Testis (tissue), 3 donors: ENCODE measurements around the gene DYNLRB2. TPM values are rescaled to one million over a fixed set of nuclear protein-coding genes. Genes with fewer than 3 reads are reported as not detected.

Source experiments
- DNase-seq: peaks from one replicate; pipeline ENCODE4 v3.0.0-alpha.2; 2019
- H3K27ac ChIP-seq, 2 donors: fragments of 200-600 bp; sonication (generic); one replicate each; pipeline ENCODE4 v1.5.1; 2019
- H3K27me3 ChIP-seq: fragments of 200-600 bp; sonication (generic); one replicate; pipeline ENCODE4 v1.5.1; 2019
- H3K36me3 ChIP-seq: fragments of 200-600 bp; sonication (generic); one replicate; pipeline ENCODE4 v1.5.1; 2017; ENCODE audit warnings: low read depth; ENCODE audit errors: missing control alignments
- H3K4me1 ChIP-seq: fragments of 200-600 bp; sonication (generic); one replicate; pipeline ENCODE4 v1.5.1; 2019
- H3K4me3 ChIP-seq, 2 donors: fragments of 200-600 bp; sonication (generic); one replicate each; pipeline ENCODE4 v1.5.1; 2017 to 2019
- H3K9me3 ChIP-seq: fragments of 200-600 bp; sonication (generic); one replicate; pipeline ENCODE4 v1.5.1; 2017
- POLR2A ChIP-seq: fragments of 450-650 bp; IDR thresholded peaks from one replicate; pipeline ENCODE4 v1.6.1; 2017; ENCODE audit warnings: antibody characterized with exemption, mild to moderate bottlenecking, moderate library complexity
- WGBS, 2 donors: methylation state at CpG; one replicate each; pipeline ENCODE4 v1.1.5; 2018; 5-methylcytosine and 5-hydroxymethylcytosine counted together
- intact Hi-C: fragments of 100-400 bp; cut with DNase I; formaldehyde crosslinking; loops from one replicate; pipeline ENCODE4 v1.15.1; 2023; ENCODE audit warnings: low total_unique reads
- polyA plus RNA-seq: library from polyadenylated mRNA; stranded (reverse); fragments of 350-450 nt; fragmentation: Illumina TruSeq; extraction: RNeasy Lipid Tissue Mini Kit (QIAGEN cat#74804); gene quantifications from one replicate; pipeline ENCODE4 v1.2.3, GENCODE V29; 2014; ENCODE audit warnings: low read depth, low replicate concordance; ENCODE audit not compliant: insufficient read depth
- total RNA-seq, 2 donors: library from RNA; depleted of rRNA; stranded (reverse); fragments of >200 nt; gene quantifications; one replicate each; pipeline ENCODE4 v1.2.3, GENCODE V29; 2016
- TF ChIP-seq, protein P1 (sequence below), 3 experiments: fragments of 450-650 bp in 2 of 3; fragments of 200-600 bp in 1 of 3; sonication (generic) in 1 of 3; IDR thresholded peaks; one replicate each; pipeline ENCODE4 v1.5.1; 2016 to 2019; ENCODE audit warnings: antibody characterized with exemption in 3 of 3, mild to moderate bottlenecking in 2 of 3, moderate library complexity in 1 of 3

Gene DYNLRB2
- total and polyA plus RNA-seq, 3 donors from 2014 or later: 95.3 to 436 (median 153) TPM

DNA sequence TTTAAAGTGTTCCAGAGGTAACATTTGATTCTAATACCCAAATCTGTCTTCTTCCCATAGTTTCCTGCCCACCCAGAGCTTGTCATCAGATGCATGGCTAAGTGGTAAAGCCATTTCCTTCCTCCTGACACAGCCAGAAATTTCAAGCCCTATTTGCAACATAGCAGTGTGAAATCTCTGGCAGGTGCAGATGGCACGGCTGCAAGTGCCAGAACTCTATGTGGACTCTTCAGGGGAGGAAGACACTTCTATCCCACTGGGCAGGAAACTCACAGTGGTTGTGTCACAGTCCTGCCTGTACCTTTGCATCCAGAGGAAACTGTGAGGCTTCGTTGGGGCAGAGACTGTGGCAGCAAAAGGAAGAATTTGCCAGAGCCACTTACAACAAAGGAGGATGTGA lies 13.2 kb downstream of the DYNLRB2 start:
- Histone ChIP-seq H3K4me3 (no peak overlapping the region), H3K36me3 (no peaks in the 10 kb centered on the region), H3K27me3 (no peaks in the 10 kb centered on the region), H3K27ac (no peak overlapping the region), H3K4me1 (no peaks in the 10 kb centered on the region), H3K9me3 (no peaks in the 10 kb centered on the region)
- no peak for DNase-seq
- intact Hi-C loops: no loop called here
- TF ChIP-seq, protein P1, sequence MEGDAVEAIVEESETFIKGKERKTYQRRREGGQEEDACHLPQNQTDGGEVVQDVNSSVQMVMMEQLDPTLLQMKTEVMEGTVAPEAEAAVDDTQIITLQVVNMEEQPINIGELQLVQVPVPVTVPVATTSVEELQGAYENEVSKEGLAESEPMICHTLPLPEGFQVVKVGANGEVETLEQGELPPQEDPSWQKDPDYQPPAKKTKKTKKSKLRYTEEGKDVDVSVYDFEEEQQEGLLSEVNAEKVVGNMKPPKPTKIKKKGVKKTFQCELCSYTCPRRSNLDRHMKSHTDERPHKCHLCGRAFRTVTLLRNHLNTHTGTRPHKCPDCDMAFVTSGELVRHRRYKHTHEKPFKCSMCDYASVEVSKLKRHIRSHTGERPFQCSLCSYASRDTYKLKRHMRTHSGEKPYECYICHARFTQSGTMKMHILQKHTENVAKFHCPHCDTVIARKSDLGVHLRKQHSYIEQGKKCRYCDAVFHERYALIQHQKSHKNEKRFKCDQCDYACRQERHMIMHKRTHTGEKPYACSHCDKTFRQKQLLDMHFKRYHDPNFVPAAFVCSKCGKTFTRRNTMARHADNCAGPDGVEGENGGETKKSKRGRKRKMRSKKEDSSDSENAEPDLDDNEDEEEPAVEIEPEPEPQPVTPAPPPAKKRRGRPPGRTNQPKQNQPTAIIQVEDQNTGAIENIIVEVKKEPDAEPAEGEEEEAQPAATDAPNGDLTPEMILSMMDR (IDR thresholded peaks at IDR 0.05): no peak
- no peak for TF ChIP-seq POLR2A
- WGBS, 2 donors: 33 to 39% methylated on average over 2 of the region's 2 CpGs

DNA sequence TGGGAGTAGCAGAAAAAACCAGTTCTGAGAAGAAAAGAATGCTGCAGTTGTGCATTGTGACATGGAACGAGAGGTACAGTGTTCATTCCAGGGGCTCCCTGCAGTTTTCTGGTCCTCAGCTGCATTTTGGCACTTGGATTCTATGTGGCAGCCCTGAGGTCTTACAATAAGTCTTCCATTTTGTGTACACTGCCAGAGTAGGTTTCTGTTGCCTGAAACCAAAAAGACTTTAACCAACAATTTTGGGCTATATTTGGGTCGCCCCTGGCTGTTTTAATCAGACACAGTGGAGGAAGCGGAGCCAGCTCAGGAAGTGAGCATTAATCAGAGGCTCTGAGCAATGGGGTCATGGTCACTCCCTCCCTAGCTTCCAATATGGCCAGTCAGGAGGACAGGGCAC lies 15.7 kb downstream of the DYNLRB2 start:
- TF ChIP-seq, protein P1 (IDR thresholded peaks at IDR 0.05): no peak
- TF ChIP-seq POLR2A: no peak
- intact Hi-C loops: no loop called here
- H3K36me3 ChIP-seq: no peaks in the 10 kb centered on the region
- no peak overlapping the region for H3K4me3 ChIP-seq
- no peaks in the 10 kb centered on the region for H3K9me3 ChIP-seq
- no peaks in the 10 kb centered on the region for H3K4me1 ChIP-seq
- no peak overlapping the region for H3K27ac ChIP-seq
- 74% methylated on average over 2 of the region's 3 CpGs for WGBS, 2 donors
- no peak for DNase-seq
- H3K27me3 ChIP-seq: no peaks in the 10 kb centered on the region

DNA sequence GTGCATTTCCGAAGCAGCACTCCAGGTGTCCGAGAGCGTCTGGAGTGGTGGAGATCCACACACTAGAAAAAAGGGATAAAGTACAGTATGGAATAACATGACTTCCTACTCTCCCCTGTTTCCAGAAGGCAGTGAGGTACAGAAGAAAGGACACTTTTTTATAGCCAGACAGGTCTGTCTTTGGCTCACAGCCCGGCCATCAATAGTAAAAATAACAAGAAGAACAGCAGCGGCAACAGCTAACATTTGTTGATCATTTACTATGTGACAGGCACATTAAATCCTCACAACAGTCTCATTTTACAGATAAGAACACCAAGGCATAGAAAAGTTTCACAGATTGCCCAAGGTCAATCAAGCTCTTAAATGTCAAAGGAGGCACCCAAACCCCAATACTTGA lies 16.2 kb downstream of the DYNLRB2 start:
- WGBS, 2 donors: 78 to 83% methylated on average over 5 of the region's 5 CpGs
- intact Hi-C loops: no loop called here
- no peak for TF ChIP-seq POLR2A
- TF ChIP-seq, protein P1 (IDR thresholded peaks at IDR 0.05): no peak
- DNase-seq: no peak
- no peaks in the 10 kb centered on the region for H3K27me3 ChIP-seq
- no peaks in the 10 kb centered on the region for H3K4me1 ChIP-seq
- H3K27ac ChIP-seq: no peak overlapping the region
- no peak overlapping the region for H3K4me3 ChIP-seq
- no peaks in the 10 kb centered on the region for H3K36me3 ChIP-seq
- no peaks in the 10 kb centered on the region for H3K9me3 ChIP-seq

- Histone ChIP-seq H3K27ac (no peak overlapping the region), H3K27me3 (no peaks in the 10 kb centered on the region), H3K4me3 (no peak overlapping the region), H3K36me3 (no peaks in the 10 kb centered on the region), H3K9me3 (no peaks in the 10 kb centered on the region), H3K4me1 (no peaks in the 10 kb centered on the region)
- no peak for DNase-seq
- WGBS, 2 donors: 61 to 76% methylated on average over 4 of the region's 4 CpGs
- intact Hi-C loops: no loop called here
- TF ChIP-seq, protein P1 (IDR thresholded peaks at IDR 0.05): no peak
- no peak for TF ChIP-seq POLR2A
These were observed 18.6 kb downstream of the DYNLRB2 start for GRCh38 chr16:80559369-80559768.

DNA sequence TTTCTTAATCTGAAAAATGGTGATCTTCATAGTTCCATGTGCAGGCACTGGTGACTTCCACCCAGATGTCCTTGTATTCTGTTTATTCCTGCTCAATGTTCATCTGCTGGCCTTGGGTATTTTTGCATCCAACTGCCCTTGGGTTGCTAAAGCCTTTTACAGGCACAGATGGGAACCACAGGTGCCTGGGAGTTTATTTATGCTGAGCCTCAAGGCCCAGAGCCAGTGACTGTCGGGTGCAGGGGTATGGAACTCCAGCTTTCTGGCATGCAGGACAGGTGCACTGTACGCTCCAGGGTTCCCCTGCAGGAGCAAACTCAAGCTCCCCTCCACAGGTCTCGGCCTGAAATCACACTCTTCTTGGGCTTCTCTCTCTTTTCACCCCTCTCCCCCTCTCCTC lies 22.3 kb downstream of the DYNLRB2 start:
- no peak for TF ChIP-seq POLR2A
- TF ChIP-seq, protein P1 (IDR thresholded peaks at IDR 0.05): no peak
- no peaks in the 10 kb centered on the region for H3K27me3 ChIP-seq
- DNase-seq: no peak
- 87 to 92% methylated on average over 3 of the region's 3 CpGs for WGBS, 2 donors
- H3K36me3 ChIP-seq: no peaks in the 10 kb centered on the region
- intact Hi-C loops: no loop called here
- H3K9me3 ChIP-seq: no peaks in the 10 kb centered on the region
- H3K4me3 ChIP-seq: no peak overlapping the region
- H3K4me1 ChIP-seq: no peaks in the 10 kb centered on the region
- no peak overlapping the region for H3K27ac ChIP-seq
